ENCODE results near the gene RERE. TPM values are rescaled to one million over a fixed set of nuclear protein-coding genes. Genes with fewer than 3 reads are reported as not detected.

Gene RERE
- total RNA-seq, 1 experiment from 2014 or later: 161 TPM

- no peak for TF ChIP-seq USF1 (CRISPR knock-in tag; IDR thresholded peaks at IDR 0.05)
- TF ChIP-seq JAZF1 (CRISPR knock-in tag; IDR thresholded peaks at IDR 0.05): no peak
- no peak for TF ChIP-seq ARID4B (CRISPR knock-in tag; IDR thresholded peaks at IDR 0.05; ENCODE audit: borderline replicate concordance)
- no peak for TF ChIP-seq NFYB (CRISPR knock-in tag; conservative IDR thresholded peaks at IDR 0.05; ENCODE audit: low read depth)
- no peak for TF ChIP-seq ATF1 (CRISPR knock-in tag; IDR thresholded peaks at IDR 0.05)
- TF ChIP-seq ATF3 (CRISPR knock-in tag; conservative IDR thresholded peaks at IDR 0.05): no peak
- TF ChIP-seq SMAD4 (CRISPR knock-in tag; IDR thresholded peaks at IDR 0.05): no peak
- no peak for TF ChIP-seq ZMAT4 (CRISPR knock-in tag; IDR thresholded peaks at IDR 0.05)
- TF ChIP-seq SOX15 (CRISPR knock-in tag; IDR thresholded peaks at IDR 0.05): no peak
- no peak for TF ChIP-seq ZBTB43 (CRISPR knock-in tag; IDR thresholded peaks at IDR 0.05)
- no peak for TF ChIP-seq CDX4 (CRISPR knock-in tag; IDR thresholded peaks at IDR 0.05; ENCODE audit: borderline replicate concordance)
- no peak for TF ChIP-seq NR1H2 (CRISPR knock-in tag; IDR thresholded peaks at IDR 0.05)
- TF ChIP-seq EMX1 (CRISPR knock-in tag; IDR thresholded peaks at IDR 0.05): no peak
These were observed 387.0 kb downstream of the RERE start (continued) for GRCh38 chr1:8430476-8430875.

- TF ChIP-seq AFF4 (CRISPR knock-in tag; IDR thresholded peaks at IDR 0.05; ENCODE audit: borderline replicate concordance): no peak
- no peak for TF ChIP-seq RELA (CRISPR knock-in tag; IDR thresholded peaks at IDR 0.05; ENCODE audit: borderline replicate concordance)
- no peak for TF ChIP-seq ZNF281 (CRISPR knock-in tag; IDR thresholded peaks at IDR 0.05)
- no peak for TF ChIP-seq USF1 (CRISPR knock-in tag; IDR thresholded peaks at IDR 0.05)
- Mint-ChIP-seq H3K27me3 (ENCODE audit: low read depth) (no peaks in the 10 kb centered on the region), H3K27ac (no peak overlapping the region), H3K4me3 (no peak overlapping the region), H3K9me3 (no peaks in the 10 kb centered on the region), H3K4me1 (peaks cover 48% of the 10 kb centered on the region), H3K36me3 (no peaks in the 10 kb centered on the region)
- ATAC-seq (no peak), DNase-seq (ENCODE audit: low spot score) (no peak)
- ChIA-PET POLR2A (no interaction called here), CTCF (interaction anchor here (1.5 to 3.4 kb wide), 3 partner anchors 10 to 22 kb away, joined by 3 to 22 read pairs (median 4); no protein-coding TSS in a partner anchor)
These were observed 387.8 kb downstream of the RERE start for GRCh38 chr1:8429549-8430110.

All from WTC11 (cell line).